Thymus (tissue), 11 donors: Measurements from ENCODE around the gene PLEKHN1. TPM values are rescaled to one million over a fixed set of nuclear protein-coding genes. Genes with fewer than 3 reads are reported as not detected.

Experiments
- DNase-seq, 9 donors: peaks; one replicate each; pipeline ENCODE4 v3.0.0-alpha.2; 2013; ENCODE audit warnings: low spot score in 9 of 9, low read depth in 6 of 9, missing footprints in 1 of 9
- H3K27ac ChIP-seq, 2 donors: one replicate each; pipeline ENCODE4 v1.5.1; 2013; ENCODE audit warnings: control low read depth in 1 of 2, low read depth in 1 of 2, low read length in 1 of 2, mild to moderate bottlenecking in 1 of 2, moderate library complexity in 1 of 2
- H3K27me3 ChIP-seq, 2 donors: one replicate each; pipeline ENCODE4 v1.5.1; 2013; ENCODE audit warnings: low read length in 1 of 2; ENCODE audit not compliant: control insufficient read depth in 2 of 2, insufficient read depth in 1 of 2
- H3K36me3 ChIP-seq, 2 donors: one replicate each; pipeline ENCODE4 v1.5.1; 2013; ENCODE audit warnings: low read length in 1 of 2, mild to moderate bottlenecking in 1 of 2, moderate library complexity in 1 of 2; ENCODE audit not compliant: control insufficient read depth in 2 of 2, insufficient read depth in 2 of 2
- H3K4me1 ChIP-seq, 2 donors: one replicate each; pipeline ENCODE4 v1.5.1; 2013; ENCODE audit warnings: low read length in 2 of 2; ENCODE audit not compliant: control insufficient read depth in 2 of 2, insufficient read depth in 2 of 2
- H3K4me3 ChIP-seq, 2 donors: one replicate each; pipeline ENCODE4 v1.5.1; 2013; ENCODE audit warnings: low read length in 2 of 2, control low read depth in 1 of 2, mild to moderate bottlenecking in 1 of 2
- H3K9me3 ChIP-seq, 2 donors: one replicate each; pipeline ENCODE4 v1.5.1; 2013; ENCODE audit warnings: low read length in 1 of 2, mild to moderate bottlenecking in 1 of 2; ENCODE audit not compliant: control insufficient read depth in 2 of 2, insufficient read depth in 1 of 2
- WGBS: extraction: QIAGEN DNeasy Blood & Tissue Kit; methylation state at CpG from one replicate; pipeline ENCODE4 v1.1.7; 2013; 5-methylcytosine and 5-hydroxymethylcytosine counted together
- polyA plus RNA-seq: library from polyadenylated mRNA; stranded (reverse); fragments of 200-250 nt; gene quantifications from one replicate; pipeline ENCODE4 v1.2.3, GENCODE V29; 2013
- total RNA-seq: library from RNA; stranded (reverse); fragments of 120-200 nt; gene quantifications from one replicate; pipeline ENCODE4 v1.2.4, GENCODE V29; 2013
- donor health status: healthy.

Gene PLEKHN1
- total and polyA plus RNA-seq, 2 donors = 0.14 to 1.7 TPM

DNA sequence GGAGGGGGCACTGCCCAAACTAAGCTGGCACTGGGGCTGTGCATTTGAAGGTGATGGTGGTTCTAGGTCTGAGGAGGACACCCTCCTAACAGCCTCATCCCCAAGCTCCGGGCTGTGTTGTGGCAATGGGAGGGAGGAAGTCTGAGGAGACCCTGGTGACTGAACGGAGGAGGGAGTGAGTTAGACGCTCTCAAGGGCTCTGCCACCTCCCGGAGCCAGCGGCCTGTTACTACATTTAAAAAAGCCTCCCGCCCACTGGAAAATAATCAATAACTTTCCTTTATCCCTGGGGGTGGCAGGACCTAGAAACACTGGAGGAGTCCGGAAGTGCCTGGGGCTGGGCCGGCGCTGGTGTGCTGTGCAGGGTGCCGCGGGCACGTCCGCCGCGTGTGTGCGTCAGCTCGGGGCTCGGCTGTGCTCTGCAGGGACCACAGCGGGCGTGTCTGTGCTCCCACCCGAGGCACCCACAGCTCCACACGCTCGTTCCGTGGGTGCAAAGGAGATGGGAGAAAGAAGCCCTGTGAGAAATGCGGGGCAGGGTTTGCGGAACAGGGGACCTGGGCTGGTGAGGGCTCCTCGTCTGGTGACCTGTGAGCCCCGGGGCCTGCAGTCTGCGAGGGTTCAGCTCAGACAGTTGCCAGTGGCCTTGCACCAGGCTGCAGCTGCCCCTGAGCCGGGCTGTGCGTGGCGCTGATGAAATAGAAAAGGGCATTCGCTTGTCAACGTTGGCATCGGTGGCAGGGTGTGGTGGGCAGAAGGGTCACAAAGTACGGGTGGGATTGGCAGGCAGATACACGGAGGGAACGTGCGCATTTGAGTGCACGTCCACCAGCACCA is 37.2 kb upstream of the PLEKHN1 start:
- no peaks in the 10 kb centered on the region for H3K36me3 ChIP-seq
- peaks cover 5 to 11% of the 10 kb centered on the region in 2 donors for H3K4me1 ChIP-seq
- no peak overlapping the region for H3K27ac ChIP-seq
- peaks cover 0 to 1% of the 10 kb centered on the region in 2 donors for H3K9me3 ChIP-seq
- WGBS = 85% methylated on average over 40 of the region's 40 CpGs
- H3K4me3 ChIP-seq = no peak overlapping the region
- peaks cover 58 to 97% of the 10 kb centered on the region in 2 donors for H3K27me3 ChIP-seq
- no peak for DNase-seq

DNA sequence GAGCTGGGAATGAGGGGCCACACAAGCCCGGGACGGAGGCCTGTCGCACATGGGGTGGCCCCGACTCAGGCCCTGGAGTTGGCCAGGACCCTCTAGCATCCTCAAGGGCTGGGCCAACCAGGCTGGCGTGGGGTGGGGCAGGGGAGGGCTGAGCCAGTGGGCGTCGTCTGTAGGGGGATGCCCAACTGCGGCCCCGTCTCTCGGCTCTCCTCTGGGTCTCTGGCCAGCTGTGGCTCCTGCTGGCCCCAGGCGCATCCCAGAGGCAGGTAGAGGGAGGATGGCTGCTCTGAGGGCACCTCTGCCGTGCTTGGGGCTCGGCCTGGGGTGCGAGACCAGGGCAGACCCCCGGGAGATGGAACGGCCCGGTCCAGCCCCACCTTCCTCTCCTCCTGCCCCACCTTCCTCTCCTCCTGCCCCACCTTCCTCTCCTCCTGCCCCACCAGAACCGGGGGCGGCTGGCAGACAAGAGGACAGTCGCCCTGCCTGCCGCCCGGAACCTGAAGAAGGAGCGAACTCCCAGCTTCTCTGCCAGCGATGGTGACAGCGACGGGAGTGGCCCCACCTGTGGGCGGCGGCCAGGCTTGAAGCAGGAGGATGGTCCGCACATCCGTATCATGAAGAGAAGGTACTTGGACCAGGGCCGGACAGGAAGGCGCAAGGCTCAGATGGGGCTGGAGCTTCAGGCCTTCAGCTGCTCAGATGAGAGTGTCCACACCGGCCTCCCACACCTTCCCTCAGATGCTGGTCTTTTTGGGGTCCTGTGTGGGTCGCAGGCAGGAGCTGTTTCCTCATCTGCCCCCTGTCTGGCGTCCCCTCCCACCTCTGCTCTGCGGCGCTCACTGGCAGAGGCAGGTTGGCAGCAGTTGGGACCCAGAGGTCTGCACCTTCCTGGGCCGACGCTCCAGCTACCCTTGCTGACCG is 36.3 kb upstream of the PLEKHN1 start:
- no peak overlapping the region for H3K27ac ChIP-seq
- no peaks in the 10 kb centered on the region for H3K36me3 ChIP-seq
- peaks cover 51 to 91% of the 10 kb centered on the region in 2 donors for H3K27me3 ChIP-seq
- DNase-seq = no peak
- H3K9me3 ChIP-seq = peaks cover under 1 to 1% of the 10 kb centered on the region in 2 donors
- peaks cover 4% of the 10 kb centered on the region in 2 donors for H3K4me1 ChIP-seq
- H3K4me3 ChIP-seq = no peak overlapping the region
- WGBS = 96% methylated on average over 40 of the region's 40 CpGs

DNA sequence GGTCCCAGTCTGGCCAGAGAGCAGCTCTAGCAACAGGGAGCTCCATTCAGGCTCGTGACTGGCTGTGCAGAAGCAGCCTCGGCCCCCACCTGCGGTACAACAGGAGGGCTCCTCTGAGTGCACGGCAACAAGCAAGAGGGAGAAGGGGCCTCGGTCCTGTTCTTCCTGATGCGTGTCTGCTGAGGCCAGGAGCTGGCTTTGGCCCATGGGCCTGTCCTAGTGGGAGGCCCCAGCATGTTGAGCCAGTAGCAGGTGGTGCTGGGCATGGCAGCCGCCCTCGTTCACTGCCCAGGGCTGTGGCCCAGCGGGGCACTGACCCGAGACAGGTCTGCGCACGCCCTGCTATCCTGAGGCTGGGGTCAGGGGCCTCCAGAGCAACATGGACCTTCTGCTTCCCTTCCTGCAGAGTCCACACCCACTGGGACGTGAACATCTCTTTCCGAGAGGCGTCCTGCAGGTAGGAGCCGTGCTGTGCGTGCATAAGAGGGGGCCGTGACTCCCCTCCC is 35.6 kb upstream of the PLEKHN1 start:
- peaks cover 51 to 91% of the 10 kb centered on the region in 2 donors for H3K27me3 ChIP-seq
- WGBS = 89% methylated on average over 18 of the region's 18 CpGs
- no peak for DNase-seq

DNA sequence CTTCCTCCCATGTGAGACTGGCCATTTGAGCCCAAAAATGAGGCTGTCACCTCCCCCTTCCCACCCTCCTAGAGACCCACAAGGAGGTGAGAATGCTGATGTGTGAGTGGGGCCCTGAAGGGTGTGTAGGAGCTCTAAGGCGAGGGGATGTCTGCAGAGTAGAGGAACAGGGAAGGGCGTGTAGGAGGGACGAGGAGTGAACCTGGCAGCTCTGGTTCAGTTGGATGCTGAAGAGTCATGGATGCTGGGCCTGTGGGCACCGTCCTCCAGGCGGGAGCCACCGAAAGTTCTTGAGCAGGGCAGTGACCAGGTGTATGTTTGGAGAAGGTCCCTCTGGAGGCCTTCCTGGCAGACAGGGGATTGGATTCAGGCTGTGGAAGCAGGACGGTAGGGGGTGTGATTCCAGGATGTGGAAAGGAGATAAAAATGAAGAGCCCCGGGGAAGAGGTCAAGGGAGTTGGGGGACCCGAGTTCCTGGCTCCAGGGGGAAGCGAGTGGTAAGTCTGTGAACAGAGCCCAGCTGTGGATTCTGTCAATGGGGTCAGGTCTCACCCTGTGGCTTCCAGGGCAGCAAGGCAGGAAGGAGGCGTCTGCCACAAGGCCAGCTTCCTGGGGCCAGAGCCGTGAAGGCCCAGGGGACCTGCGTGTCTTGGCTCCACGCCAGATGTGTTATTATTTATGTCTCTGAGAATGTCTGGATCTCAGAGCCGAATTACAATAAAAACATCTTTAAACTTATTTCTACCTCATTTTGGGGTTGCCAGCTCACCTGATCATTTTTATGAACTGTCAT is 34.7 kb upstream of the PLEKHN1 start:
- no peaks in the 10 kb centered on the region for H3K36me3 ChIP-seq
- no peak overlapping the region for H3K27ac ChIP-seq
- DNase-seq = no peak
- H3K9me3 ChIP-seq = peaks cover 1 to 6% of the 10 kb centered on the region in 2 donors
- no peaks in the 10 kb centered on the region for H3K4me1 ChIP-seq
- H3K27me3 ChIP-seq = peaks cover 50 to 91% of the 10 kb centered on the region in 2 donors
- WGBS = 63% methylated on average over 15 of the region's 15 CpGs
- no peak overlapping the region for H3K4me3 ChIP-seq

More for the DNA sequence above, 35.6 kb upstream of the PLEKHN1 start:
- Histone ChIP-seq H3K4me1 (peaks cover 0 to 3% of the 10 kb centered on the region in 2 donors), H3K4me3 (no peak overlapping the region), H3K9me3 (peaks cover 1 to 6% of the 10 kb centered on the region in 2 donors), H3K27ac (no peak overlapping the region), H3K36me3 (no peaks in the 10 kb centered on the region)

DNA sequence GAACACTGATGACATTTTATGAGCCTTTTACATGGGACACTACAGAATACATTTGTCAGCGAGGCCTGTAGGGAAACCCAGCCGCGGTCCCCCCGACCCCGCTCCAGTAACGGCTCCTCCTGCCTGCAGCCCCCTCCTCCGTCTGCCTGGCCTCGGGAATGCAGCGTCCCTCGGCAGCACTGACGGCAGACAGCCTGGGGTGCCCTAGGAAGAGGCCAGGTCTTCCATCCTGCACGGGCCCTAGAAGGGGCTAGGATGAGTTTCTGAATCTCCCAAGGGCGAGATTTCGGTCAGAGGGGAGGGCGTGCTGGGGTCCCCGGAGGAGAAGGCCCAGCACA is 34.1 kb upstream of the PLEKHN1 start:
- WGBS = 93% methylated on average over 16 of the region's 16 CpGs
- Histone ChIP-seq H3K4me1 (no peaks in the 10 kb centered on the region), H3K36me3 (no peaks in the 10 kb centered on the region), H3K9me3 (peaks cover 1 to 6% of the 10 kb centered on the region in 2 donors), H3K4me3 (no peak overlapping the region), H3K27ac (no peak overlapping the region), H3K27me3 (peaks cover 49 to 91% of the 10 kb centered on the region in 2 donors)
- DNase-seq = no peak

DNA sequence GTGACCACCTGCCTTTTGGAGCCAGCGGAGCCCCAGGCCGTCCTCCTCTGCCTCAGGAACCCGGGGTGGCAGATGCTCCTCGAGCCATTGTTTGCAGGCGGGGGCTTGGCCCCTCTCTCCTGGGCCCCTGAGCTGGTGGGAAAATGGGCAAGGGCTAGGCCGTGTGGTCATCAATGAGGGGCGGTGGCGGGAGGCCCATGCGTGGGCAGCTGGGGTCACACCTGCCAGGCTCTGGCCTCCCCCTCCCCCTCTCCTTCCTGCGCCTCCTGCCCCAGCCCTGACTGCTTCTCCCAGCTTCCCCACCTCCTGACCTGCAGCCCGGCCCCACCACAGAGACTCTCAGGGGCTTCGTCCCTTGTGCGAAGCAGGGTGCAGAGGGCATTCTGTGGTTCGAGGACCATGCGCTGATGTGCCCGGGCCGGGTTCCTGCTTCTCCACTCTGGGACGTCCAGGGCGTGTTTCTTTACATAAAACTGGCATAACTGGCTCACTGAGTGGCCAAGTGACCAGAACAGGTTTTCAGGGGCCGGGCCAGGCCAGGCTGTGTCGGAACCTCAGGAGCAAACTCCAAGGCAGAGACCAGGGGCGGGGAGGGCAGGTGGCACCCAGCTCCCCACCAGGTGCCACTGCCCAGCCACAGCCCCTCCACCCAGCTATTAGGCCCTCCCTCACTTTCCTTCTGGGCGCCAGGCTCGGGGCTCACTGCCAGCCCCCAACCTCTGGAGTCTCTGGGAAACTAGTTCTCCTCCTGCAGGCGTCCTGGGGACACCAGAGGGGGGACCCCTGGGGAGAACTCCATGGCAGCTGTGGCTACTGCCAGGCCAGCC is 33.3 kb upstream of the PLEKHN1 start:
- Histone ChIP-seq H3K36me3 (no peaks in the 10 kb centered on the region), H3K9me3 (peaks cover 1 to 6% of the 10 kb centered on the region in 2 donors), H3K27ac (no peak overlapping the region), H3K4me1 (no peaks in the 10 kb centered on the region), H3K4me3 (no peak overlapping the region), H3K27me3 (peaks cover 44 to 91% of the 10 kb centered on the region in 2 donors)
- DNase-seq = no peak
- WGBS = 93% methylated on average over 25 of the region's 25 CpGs

DNA sequence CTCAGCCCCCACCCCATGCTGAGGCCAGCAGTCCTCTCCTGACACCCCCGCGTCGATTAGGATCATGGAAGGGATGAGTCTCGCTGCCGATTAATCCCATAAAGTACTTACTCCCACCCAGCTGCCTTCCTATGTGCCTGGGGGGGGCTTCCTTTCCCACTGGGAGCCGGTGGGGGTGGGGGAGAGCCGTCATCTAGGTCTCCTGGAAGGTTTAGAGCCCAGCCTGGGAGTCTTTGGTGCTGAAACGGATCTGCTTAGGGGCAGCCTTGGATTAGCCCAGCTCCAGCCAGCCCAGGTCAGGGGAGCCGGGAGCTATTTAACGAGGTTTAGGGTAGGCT is 32.7 kb upstream of the PLEKHN1 start:
- WGBS = 45% methylated on average over 10 of the region's 10 CpGs
- Histone ChIP-seq H3K36me3 (no peaks in the 10 kb centered on the region), H3K9me3 (peaks cover 1 to 6% of the 10 kb centered on the region in 2 donors), H3K4me1 (no peaks in the 10 kb centered on the region), H3K27ac (no peak overlapping the region), H3K27me3 (peaks cover 44 to 91% of the 10 kb centered on the region in 2 donors), H3K4me3 (no peak overlapping the region)
- DNase-seq = no peak
